ENCODE results near the gene UPK1B.

Gene UPK1B

DNA sequence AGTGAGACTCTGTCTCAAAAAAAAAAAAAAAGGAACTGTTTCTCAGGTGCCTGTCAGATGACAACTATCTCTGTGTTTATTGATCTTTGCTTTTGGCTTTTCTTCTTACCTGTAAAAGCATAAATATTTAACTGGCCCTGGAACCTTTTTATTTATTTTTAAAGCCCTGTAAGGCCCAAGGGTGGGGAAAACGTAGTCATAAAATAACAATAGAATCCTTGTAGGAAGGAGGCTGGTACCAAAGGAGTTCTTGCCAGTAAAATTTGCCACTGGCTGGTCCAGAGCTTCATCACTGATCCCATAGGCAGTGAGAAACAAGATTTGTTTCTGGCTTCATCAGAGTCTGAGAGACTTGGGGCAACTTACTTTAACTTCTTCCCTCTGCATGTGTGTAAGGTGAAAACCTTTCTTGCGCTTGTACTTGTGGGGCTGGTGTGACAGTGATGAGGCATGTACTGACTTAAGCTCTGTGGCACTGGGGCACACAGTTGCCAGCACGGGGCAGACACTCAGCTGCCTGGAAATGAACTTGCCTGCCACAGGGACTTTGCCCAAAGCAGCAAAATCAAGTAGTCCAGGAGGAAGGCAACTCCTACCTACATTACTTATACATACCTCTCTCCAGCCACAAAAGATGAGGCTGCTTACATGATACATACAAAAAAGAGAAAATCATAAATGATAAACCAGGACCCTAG lies 47.7 kb downstream of the UPK1B start:
- Histone ChIP-seq H3K9me3 (replicated peaks; ENCODE audit: insufficient read depth, low read length) (no peaks in the 10 kb centered on the region), H3K27ac (ENCODE audit: low read length) (no peak overlapping the region), H3K9me2 (replicated peaks; ENCODE audit: insufficient read depth, low read length) (no peaks in the 10 kb centered on the region), H3F3A (ENCODE audit: insufficient read depth, low read length) (no peaks in the 10 kb centered on the region), H2AFZ (ENCODE audit: low read length) (no peak overlapping the region), H3K4me2 (ENCODE audit: low read depth, low read length) (no peak overlapping the region), H3K27me3 (replicated peaks; ENCODE audit: insufficient read depth, low read length) (no peaks in the 10 kb centered on the region), H3K9ac (ENCODE audit: low read length) (no peak overlapping the region), H3K79me2 (ENCODE audit: low read length) (no peaks in the 10 kb centered on the region), H4K20me1 (ENCODE audit: insufficient read depth, low read length) (no peaks in the 10 kb centered on the region), H3K4me3 (ENCODE audit: low read length) (no peak overlapping the region), H3K36me3 (replicated peaks; ENCODE audit: insufficient read depth, low read length) (no peaks in the 10 kb centered on the region), H3K4me1 (ENCODE audit: low read length) (no peaks in the 10 kb centered on the region)
- TF ChIP-seq EZH2phosphoT487 (IDR thresholded peaks at IDR 0.05; ENCODE audit: low read length) (no peak), EZH2 (optimal IDR thresholded peaks at IDR 0.05; ENCODE audit: low read depth, low read length) (no peak)
- TF ChIP-seq, protein P1, sequence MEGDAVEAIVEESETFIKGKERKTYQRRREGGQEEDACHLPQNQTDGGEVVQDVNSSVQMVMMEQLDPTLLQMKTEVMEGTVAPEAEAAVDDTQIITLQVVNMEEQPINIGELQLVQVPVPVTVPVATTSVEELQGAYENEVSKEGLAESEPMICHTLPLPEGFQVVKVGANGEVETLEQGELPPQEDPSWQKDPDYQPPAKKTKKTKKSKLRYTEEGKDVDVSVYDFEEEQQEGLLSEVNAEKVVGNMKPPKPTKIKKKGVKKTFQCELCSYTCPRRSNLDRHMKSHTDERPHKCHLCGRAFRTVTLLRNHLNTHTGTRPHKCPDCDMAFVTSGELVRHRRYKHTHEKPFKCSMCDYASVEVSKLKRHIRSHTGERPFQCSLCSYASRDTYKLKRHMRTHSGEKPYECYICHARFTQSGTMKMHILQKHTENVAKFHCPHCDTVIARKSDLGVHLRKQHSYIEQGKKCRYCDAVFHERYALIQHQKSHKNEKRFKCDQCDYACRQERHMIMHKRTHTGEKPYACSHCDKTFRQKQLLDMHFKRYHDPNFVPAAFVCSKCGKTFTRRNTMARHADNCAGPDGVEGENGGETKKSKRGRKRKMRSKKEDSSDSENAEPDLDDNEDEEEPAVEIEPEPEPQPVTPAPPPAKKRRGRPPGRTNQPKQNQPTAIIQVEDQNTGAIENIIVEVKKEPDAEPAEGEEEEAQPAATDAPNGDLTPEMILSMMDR (IDR thresholded peaks at IDR 0.05; ENCODE audit: low read length), result no peak
- DNase-seq, result no peak

DNA sequence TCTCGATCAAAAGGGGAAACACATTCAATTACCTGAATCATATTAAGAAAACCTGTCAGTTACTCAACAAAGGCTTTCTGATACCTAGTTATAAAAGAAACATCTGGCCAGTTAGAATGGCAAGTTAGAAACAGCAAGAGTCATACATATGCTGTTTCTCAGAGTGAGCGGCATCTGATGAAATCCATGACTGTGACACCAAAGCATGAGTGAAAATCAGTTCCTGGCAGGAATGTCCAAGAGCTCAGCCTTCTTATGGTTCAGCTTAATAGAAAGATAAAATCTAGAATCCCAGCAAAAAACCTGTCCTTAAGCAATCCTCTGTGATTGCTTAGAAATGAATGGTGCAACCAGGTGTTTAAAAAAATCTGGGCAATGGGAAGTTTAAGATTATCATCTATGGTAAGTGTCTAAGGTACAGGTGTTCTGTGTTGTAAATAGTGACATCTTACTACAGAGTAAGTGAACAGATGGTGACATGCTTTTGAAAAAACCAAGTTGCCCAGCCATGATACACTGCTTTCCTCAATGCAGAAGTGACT lies 48.5 kb downstream of the UPK1B start:
- DNase-seq, result no peak
- Histone ChIP-seq H2AFZ (ENCODE audit: low read length) (no peak overlapping the region), H3K4me1 (ENCODE audit: low read length) (no peaks in the 10 kb centered on the region), H3K27ac (ENCODE audit: low read length) (no peak overlapping the region), H3K27me3 (replicated peaks; ENCODE audit: insufficient read depth, low read length) (no peaks in the 10 kb centered on the region), H3K9ac (ENCODE audit: low read length) (no peak overlapping the region), H4K20me1 (ENCODE audit: insufficient read depth, low read length) (no peaks in the 10 kb centered on the region), H3K79me2 (ENCODE audit: low read length) (no peaks in the 10 kb centered on the region), H3K4me3 (ENCODE audit: low read length) (no peak overlapping the region), H3F3A (ENCODE audit: insufficient read depth, low read length) (no peaks in the 10 kb centered on the region), H3K9me2 (replicated peaks; ENCODE audit: insufficient read depth, low read length) (no peaks in the 10 kb centered on the region), H3K36me3 (replicated peaks; ENCODE audit: insufficient read depth, low read length) (no peaks in the 10 kb centered on the region), H3K4me2 (ENCODE audit: low read depth, low read length) (no peak overlapping the region), H3K9me3 (replicated peaks; ENCODE audit: insufficient read depth, low read length) (no peaks in the 10 kb centered on the region)
- no peak for TF ChIP-seq EZH2phosphoT487 (IDR thresholded peaks at IDR 0.05; ENCODE audit: low read length)
- TF ChIP-seq EZH2 (optimal IDR thresholded peaks at IDR 0.05; ENCODE audit: low read depth, low read length), result no peak
- TF ChIP-seq, protein P1 (IDR thresholded peaks at IDR 0.05; ENCODE audit: low read length), result no peak

DNA sequence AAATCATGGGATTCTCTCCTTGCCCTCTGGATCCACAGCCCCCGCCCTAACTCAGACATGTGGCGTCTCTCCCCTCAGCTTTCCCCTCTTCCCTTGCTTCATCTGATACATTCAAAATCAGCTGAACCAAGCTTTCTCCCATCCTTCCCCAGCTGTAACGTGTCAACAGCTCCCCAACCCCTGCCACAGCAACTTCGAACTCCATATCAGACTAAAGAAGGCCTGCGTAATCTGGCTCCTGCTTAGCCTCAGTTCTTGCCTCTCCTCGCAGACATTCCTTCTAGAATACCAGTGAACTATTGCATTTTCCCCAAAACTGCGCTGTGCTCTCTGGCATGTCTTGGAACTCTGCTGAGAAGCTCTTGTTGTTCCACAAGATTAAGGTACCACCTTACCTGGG lies 49.0 kb downstream of the UPK1B start:
- Histone ChIP-seq H3K36me3 (replicated peaks; ENCODE audit: insufficient read depth, low read length) (no peaks in the 10 kb centered on the region), H3K27me3 (replicated peaks; ENCODE audit: insufficient read depth, low read length) (no peaks in the 10 kb centered on the region), H3K4me1 (ENCODE audit: low read length) (no peaks in the 10 kb centered on the region), H4K20me1 (ENCODE audit: insufficient read depth, low read length) (no peaks in the 10 kb centered on the region), H3K4me3 (ENCODE audit: low read length) (no peak overlapping the region), H3K27ac (ENCODE audit: low read length) (no peak overlapping the region), H3K4me2 (ENCODE audit: low read depth, low read length) (no peak overlapping the region), H3F3A (ENCODE audit: insufficient read depth, low read length) (no peaks in the 10 kb centered on the region), H3K9me2 (replicated peaks; ENCODE audit: insufficient read depth, low read length) (no peaks in the 10 kb centered on the region), H2AFZ (ENCODE audit: low read length) (no peak overlapping the region), H3K79me2 (ENCODE audit: low read length) (no peaks in the 10 kb centered on the region), H3K9ac (ENCODE audit: low read length) (no peak overlapping the region), H3K9me3 (replicated peaks; ENCODE audit: insufficient read depth, low read length) (no peaks in the 10 kb centered on the region)
- no peak for DNase-seq
- TF ChIP-seq, protein P1 (IDR thresholded peaks at IDR 0.05; ENCODE audit: low read length), result no peak
- no peak for TF ChIP-seq EZH2 (optimal IDR thresholded peaks at IDR 0.05; ENCODE audit: low read depth, low read length)
- no peak for TF ChIP-seq EZH2phosphoT487 (IDR thresholded peaks at IDR 0.05; ENCODE audit: low read length)

All from MM.1S (cell line).